GM18508 (cell line): Measurements from ENCODE around the gene RASEF.

Experiments used
- ATAC-seq: cut with Tn5 transposase; IDR thresholded peaks from one replicate; pipeline ENCODE4 v1.9.1; 2021; ENCODE audit warnings: moderate number of reproducible peaks; ENCODE audit not compliant: insufficient read depth, unreplicated experiment

The RASEF gene

DNA sequence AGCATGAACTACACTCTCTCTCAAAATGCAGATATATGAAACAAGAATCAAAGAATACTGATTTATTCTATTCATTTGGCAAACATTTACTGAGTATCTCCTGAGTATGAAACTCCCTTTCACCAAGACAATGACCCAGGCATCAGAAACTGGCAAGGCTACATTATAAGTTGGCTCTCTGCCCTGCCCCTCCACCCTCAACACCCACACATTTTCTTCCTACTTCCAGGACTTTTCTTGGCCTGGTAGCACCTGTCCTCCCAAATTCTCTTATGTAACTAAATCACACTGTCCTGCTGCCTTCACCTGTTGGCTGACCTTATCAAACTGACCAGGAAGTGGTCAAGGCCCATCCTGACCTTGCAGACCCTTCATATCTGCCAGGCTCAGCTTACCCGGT is 3.5 kb downstream of the RASEF start:
- ATAC-seq = no peak

DNA sequence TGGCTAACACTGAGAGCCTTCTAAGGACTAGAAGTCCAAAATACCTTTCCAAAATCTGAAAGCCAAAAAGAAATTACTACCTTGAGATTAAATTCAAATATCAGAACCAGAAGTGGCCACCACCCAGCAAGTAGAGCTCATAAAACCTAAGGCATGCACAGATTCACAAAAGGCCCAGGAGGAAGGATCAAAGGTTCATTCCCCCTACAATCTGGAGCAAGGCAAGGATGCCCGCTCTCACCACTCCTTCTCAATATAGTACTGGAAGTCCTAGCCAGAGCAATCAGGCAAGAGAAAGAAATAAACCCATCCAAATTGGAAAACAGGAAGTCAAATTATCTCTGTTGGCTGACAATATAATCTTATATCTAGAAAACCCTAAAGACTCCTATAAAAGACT is 6.0 kb downstream of the RASEF start:
- ATAC-seq = no peak

DNA sequence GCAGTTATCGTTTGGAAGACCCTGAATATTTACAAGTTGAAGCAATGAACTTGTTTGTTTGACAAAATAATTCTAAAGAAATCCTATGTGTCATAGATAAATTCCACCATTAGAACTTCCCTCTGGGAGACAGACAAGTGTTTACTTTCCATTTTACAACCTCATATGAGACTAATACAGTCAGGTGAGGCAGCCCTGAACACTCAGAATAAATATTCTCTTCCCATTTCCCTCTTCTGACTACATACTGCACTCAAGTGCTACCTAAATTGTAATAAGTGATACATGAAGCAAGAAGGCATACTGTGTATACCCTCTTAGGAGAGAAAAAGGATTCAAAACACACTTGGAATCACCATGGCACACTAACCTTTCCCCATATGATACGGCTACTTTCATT is 6.8 kb downstream of the RASEF start:
- ATAC-seq = no peak

DNA sequence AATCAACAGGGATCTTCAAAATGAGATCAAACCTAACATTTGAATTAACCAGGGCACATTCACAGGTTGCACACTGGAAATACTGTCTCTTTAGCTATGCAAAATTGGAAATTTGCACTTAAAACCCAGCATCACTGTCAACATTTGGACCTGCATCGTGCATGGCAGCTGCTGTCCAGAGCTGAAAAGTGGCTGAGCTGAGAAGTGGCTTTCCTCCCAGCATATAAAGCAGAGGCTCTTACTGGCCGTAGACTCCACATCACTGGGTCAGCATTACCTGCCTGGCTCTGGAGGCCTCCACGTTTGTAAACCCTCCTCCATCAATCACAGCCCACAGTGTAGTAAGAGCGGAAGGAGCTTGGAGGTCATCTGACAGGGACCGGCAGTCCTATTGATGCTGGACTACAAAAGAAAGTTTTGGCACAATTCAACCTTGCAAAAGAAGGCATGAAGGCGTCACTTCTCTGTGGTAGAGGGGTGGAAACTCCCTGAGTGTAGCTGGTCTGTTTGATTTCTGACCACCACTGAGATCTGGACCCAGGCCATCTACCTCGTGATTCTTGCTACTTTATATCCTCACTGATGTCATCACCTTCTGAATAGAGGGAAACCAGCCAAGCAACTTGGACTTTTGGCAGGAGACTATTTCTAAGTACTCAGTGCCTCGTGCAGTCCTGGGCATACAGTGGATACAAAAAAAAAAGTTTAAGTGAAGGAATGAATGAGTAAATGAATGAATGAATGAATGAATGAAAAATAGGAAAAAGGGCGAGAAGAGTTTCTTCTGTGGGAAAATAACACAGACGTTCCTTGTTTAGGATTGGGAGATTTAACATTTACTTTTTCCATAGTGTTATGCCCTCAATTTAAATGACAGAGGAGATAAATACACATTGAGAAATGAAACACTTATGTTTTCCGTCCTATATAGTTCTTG is 14.8 kb downstream of the RASEF start:
- no peak for ATAC-seq

DNA sequence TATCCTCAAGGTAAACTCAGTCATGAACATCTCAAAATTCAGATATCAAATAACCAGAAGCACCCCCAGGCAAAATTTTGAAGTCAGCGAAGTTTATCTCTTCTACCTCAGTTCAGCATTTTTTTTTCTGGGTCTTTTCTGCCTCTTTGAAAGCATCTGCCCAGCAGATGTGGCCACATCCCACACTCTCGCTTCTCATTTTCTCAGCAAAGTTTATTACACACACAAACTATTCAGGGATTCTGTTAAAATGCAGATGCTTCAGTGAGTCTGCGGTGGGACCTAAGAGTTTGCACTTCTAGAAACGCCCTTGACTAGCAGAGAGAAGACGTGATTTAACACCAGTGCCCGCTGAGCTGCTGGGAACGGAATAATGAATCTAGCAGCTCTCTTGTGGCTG is 19.3 kb downstream of the RASEF start:
- no peak for ATAC-seq

DNA sequence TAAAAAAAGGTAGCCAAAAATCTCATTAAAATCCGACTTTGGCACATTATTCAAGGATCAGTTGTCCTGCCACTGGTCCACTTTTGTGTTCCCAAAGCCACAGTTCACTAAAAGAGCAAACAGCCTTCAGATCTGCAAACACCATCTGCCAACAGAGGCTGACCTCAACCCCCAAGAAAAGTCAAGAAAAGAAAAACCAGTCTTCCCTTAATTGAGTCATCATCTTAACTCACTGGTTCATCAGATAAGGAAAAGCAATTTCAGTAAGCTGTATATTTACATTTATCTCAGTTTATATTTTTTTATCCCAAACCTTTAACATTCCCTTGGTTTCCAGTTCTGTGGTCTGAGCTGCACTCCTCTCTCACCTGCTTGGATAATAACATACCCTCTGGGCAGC is 21.2 kb downstream of the RASEF start:
- ATAC-seq = no peak

DNA sequence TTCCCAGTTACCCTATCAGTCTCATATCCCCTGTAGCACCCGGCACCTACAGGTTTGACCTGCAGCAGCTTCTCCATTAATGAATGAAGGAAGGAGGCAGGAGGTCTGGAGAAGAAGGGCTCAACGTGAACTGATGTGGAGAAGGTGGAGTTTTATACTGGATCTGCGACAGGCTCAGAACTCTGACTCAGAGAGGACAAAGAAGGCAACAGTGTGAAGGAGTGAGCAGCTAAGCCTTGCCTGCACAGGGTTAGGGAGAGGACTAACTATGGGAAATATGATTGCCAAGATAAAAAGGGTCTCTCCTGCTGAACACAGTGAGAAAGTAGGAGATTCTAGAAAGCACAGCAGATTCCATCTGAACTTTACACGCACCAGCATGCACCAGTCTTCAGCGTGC is 23.6 kb downstream of the RASEF start:
- no peak for ATAC-seq

DNA sequence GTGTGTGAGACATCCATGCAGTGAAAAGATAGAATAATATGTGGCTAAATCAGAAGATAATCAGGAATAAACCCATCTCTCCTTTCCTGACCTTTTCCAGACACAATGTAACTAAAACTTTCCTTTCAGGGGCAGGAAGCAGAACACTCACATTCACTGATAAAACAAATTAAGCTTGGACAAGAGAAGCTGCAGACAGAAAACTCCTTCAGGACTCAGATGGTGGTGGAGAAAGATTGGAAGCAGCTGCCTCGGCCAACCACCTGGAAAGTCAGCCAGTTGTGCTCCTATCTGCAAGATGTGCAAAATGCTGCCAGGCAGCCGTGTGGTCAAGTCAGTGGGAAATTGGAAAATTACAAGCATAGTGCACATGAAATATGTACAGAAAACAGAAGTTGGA is 26.9 kb downstream of the RASEF start:
- no peak for ATAC-seq

DNA sequence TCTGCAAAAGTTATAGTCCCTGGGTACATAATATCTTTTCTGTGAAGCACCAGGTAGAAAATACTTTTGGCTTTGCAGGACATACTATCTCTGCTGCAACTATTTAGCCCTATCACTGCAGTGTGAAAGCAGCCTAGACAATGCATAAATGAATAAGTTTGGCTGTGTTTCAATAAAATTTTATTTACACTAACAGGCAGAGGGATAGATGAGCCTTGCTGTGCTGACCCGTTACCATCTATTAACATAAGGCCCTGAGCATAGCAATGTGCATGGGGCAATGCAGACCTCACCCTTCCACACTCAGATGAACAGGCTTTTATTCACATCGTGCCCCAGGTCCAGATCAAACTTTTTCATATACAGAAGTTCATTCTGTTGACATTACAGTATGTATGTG is 27.8 kb downstream of the RASEF start:
- no peak for ATAC-seq

DNA sequence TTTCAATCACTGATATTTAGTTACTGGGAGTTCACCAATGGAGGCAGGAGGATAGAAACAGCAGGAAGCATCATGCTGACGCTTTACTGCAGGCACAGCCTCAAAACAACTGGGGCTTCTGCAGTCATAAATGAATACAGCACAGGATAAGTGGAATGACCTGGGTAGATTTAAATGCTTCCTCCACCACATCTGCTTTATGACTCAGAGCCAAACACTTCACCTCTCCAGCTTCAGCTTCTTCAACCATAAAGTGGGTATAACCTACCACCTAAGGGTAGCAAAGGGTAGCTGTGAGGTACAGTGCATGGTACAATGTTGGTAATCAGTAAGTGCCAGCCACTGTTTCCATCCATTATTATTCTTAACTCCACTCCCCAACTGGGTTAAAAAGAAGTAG is 28.4 kb downstream of the RASEF start:
- no peak for ATAC-seq

DNA sequence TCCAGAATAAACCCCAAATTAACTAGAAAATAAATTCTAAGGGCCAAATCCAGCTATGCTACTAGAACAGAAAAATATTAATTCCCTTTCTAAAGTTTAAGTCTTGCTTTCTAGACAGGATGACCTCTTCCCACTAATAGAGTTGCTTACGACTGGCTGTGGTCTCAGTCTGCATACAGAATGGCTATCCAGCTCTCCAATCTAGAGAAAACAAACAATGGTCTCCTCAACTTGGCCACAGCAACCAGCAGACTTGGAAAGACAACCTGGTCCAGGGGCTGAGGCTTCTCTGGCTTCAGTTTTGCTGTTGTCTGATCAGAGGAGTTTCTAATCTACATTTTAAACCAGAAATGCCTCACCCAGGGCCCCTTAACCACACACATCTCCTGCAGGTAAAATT is 28.9 kb downstream of the RASEF start:
- no peak for ATAC-seq

DNA sequence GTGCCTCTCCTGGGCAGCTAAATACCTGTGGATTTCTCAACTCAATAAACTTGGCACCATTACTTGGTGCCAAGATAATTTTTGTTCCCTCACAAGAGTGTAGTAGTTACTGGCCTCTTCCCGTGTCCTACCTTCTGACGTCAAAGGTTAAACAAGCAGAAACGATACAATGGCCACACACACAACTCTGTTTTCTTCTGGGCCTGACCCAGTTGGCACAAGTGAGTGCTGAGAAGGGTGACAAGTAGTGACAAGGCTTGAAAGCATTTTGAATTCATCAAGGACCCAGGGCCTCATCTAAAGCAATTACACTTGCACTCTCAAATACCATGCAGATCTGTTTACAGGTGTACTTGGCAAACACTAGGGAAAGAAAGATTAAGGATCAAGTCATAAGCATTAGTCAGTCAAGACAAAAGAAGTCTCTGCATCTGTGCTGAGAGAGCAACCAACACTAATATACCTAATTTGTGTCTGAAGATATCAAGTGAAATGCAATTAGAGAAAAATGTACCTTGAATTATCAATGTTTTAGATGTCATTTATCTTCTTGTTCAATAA is 30.8 kb downstream of the RASEF start:
- no peak for ATAC-seq

DNA sequence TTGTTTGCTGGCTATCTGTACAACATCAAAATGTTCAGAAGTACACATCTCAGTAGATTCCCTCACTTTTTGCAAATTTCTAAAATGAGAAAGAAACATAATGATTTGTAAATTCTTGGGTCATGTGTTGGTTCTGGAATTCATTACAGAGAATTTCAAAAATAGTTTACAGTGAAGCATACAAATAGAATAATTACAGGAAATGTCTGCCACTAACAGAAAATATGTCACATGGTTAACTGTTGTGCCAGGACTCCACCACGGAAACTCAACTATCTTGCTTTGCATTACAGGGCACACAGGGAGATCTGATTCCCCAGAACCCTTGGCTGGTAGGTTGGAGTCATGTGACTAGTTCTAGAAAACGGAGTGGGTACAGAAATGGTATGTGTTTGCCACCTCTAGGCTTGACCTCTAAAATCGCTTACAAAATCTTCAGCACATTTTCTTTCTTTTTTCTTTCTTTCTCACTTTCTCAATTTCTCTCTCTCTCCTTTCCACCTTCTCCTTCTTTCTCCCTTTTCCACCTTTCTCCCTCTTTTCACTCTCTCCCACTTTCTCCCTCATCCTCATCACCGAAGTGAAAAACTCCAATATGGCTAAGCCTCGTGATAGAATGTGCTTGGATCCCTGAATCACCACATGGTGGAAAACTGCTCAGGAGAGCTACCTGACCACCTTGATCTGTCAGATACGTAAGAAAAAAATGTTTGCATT is 32.4 kb downstream of the RASEF start:
- no peak for ATAC-seq

DNA sequence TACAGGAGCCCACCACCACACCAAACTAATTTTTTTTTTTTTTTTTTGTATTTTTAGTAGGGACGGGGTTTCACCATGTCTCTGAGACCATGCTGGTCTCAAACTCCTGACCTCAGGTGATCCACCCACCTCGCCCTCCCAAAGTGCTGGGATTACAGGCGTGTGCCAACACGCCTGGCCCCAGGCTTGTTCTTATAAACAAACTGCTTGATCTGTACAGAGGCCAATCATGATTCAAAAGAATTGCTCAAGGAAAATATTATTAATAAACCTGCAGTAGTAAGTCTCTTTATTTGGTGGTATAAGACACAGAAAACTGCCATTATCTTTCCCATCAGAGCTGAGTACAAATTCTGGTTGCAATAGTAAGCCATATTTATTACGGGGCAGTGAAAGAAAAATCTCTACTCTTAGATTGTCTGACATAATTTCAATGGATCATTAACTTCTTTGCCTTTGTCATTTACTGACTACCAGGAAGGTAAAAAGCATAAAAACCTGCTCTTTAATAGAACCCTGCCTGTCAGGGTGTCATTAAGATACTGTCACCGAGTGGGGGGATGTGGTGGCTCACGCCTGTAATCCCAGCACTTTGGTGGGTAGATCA is 33.3 kb downstream of the RASEF start:
- no peak for ATAC-seq

DNA sequence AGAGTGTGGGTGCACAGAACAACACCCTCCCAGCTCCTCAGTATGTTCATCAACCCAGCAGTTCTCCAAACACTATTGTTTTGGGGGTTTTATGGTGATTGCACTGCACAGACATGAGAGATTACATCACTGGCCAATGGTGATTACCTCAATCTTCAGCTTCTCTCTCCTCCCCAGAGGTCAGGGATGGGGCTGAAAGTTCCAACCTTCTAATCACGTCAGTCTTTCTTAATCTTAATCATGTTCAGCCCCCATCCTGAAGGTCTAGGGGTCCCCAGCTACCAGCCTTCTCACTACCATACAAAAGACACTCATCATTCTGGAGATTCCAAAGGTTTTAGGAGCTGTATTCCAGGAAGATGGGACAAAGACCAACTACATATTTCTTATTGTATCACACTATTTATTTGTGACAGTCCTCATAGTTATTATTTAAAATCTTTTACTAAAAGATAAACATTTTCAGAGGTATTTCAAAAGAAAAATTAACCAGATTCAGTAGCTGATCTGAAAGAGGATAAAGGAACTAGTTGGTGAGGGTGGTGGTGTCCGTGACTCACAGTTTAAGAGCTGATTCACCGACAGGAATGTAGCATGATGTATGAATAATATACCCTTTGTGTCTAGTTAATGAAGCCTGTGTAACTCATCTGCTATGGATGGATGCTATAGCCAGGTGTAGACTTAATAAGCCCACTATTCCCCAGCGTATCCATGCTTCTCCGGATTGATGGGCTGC is 35.6 kb downstream of the RASEF start:
- no peak for ATAC-seq

DNA sequence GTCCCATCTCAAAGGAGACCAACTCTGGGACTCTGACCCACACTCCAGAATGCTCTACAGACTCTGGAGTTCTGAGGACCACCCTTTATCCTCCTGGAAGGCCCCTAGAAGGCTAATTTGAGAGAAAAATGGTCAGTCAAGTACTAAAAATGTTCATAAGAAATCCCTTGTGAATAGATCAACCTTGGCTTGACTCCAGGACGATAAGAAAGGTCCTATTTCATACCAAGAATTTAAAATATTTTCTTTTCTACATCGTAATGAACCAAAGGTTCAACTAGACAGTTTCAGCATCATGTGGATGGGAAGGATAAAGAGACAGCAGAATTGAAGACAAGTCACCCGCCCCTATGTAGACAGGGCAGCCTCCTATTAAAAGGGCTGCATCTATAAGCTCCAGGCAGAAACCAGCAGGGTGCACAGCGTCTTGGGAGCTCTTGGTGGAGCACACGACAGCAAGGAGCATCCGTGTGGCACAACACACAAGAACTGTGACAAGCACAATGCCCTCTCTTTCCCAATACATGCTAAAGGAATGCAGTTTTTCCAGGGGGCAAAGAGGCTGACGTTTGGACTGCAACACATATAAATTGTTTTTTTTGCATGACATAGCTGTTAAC is 38.3 kb downstream of the RASEF start:
- no peak for ATAC-seq

DNA sequence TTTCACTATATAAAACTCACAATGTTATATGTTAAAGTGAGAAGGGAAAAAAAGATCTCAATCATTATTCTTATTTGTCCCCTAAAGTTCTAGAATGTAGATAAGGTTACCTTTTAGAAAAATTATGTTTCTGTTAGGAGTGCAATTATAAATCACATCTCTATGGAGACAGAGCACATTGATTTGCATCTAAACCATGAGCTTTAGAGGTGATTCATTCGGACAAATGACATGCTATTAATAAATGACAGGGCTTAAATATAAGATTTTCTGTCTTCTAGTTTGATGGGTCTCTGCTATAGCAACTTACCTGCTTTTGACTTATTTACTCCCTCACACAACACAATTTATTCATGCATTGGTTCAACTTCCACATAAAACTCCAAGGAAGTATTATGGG is 39.8 kb downstream of the RASEF start:
- no peak for ATAC-seq

DNA sequence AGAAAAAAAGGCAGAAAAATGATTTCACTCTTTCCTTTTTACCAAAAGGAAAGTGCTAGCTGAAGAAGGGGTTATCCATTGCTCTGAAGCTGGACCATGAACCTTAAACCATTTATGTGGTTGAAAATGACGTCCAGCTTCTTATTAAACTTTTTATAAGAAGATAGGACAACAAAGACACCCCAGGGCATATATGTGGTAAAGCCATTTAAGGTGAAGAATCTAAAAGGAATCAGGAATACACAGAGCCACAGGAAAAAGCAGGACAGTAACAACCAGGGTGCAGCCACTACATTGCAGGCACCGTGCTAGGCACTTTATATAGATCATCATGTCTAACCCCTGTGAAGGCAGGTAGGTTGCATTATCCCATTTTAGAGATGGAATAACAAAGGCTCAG is 42.1 kb downstream of the RASEF start:
- no peak for ATAC-seq

DNA sequence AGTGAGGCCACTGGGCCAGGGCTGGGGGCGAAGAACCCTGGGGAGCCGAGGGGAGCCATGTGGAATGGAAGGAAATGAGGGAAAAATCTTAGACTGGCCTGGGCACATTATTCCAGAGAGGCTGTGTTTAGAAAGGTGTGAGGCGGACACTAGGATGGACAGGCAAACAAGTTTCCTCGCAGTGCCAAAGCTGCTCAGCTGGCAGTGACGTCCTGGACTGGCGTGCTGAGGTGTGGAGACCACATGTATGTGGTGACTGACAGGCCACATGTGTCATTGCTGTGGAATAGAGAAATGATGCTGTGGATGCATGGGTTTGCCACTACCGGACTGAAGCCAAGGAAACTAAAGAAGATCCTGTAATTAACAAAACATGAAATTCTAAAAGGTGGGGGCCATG is 42.6 kb downstream of the RASEF start:
- no peak for ATAC-seq

DNA sequence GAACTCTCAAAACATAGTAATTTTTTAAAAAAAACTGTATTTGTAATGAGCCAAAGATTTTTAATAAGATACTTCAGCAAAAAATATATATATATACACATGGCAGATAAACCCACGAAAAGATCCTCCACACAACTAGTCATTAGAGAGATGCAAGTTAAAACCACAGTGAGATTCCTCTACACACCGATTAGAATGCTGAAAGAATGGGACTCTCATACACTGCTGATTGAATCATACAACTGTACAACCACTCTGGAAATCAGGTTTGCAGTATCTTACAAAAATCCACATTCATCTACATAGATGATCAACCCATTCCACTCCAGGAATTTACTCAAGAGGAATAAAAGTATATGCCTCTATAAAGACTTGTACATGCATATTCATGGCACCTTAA is 43.7 kb downstream of the RASEF start:
- ATAC-seq = no peak
